SHP77 treated with DMSO at 0.1 percent for 48 hours (cell line): ENCODE measurements around the gene KLK7.

Source experiments
- DNase-seq: peaks from one replicate; lab custom pipeline; 2025; lab: John Stamatoyannopoulos, UW

The KLK7 gene

DNA sequence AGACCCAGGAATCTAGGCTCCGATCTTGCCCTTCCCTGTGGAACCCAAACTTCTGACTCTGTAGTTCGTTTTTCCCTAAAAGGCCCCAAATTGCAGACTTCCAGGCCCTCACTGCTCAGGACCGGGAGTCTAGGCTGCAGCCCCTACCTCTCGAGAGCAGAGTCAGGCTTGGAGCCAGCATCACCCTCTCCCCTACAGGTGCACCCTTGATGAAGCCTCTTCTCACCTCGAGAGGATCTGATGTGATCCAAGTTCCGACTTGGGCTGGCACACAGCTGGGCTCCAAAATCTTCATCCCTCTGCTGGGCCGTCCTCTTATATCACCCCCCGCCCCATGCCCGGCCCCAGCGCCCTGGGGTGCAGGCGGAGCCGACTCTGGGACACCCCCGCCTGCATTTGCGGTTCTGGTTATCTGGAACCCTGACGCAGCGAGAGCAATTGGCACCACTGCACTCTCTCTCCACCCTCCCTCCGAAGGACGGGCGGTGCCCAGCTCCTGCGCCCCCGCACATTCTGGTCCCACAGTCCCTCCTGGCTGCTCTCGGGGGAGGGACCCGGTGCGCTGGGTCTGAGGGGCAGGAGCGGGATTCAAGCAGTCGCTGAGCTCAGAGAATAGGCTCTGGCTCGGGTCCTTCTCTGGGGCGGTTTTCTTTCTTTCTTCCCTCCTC is at the start of gene KLK7:
Gene KLK7 (minus strand): TSS at position 293 of the 668 bp plus-strand sequence. CDS start 1,518 bp downstream, outside the sequence.
- DNase-seq, result no peak

DNA sequence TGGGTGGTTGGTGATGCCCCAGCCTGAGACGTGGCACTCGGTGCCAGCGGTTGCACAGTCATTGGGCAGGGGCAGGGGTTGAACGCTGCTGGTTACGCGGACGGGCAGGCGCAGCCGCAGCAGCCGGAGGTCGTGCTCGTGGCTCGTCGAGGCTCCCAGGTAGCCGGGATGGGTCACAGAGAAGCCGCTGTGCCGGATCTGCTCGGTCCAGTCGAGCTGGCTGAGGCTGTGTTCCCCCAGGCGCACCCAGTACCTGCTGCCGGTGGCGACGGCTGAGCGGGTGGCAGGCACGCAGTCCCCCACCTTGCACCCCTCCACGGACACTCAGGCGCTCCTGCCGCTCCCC is 48.1 kb upstream of the KLK7 start:
- DNase-seq, result no peak

GRCh38 chr19:51031220-51031879 is 47.6 kb upstream of the KLK7 start:
- no peak for DNase-seq

DNA sequence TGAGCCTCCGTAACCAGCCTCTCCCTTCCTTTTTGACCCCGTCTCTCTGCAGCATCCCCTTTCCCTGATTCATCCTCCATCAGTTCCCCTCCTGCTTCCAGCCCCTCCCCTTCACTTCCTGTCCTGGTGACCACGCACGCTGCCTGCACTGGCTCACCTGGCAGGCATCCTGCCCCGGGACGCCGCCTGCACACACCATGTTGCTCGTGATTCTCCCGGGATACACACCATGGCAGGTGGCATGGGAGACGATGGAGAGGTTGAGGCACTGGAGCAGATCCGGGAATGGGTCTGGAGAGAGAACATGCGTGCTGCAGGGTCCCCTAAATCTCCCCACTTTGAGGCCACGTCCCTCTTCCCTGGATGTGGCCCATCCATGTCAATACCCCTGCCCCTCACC is 46.9 kb upstream of the KLK7 start:
- no peak for DNase-seq

DNA sequence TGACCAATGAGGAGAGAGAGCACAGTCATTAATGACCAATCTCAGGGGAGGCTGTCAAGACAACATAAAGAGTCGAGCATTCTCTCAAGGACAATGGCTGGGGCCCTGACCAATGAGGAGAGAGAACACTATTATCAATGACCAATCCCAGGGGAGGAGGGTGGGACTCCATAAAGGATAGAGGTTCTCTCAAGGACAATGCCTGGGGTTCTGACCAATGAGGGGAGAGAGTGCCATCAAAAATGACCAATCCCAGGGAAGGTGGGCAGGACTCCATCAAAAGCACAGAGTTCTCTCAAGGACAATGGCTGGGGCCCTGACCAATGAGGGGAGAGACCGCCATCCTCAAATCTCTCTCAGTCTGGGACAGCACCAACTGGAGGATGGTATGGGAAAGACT is 46.0 kb upstream of the KLK7 start:
- DNase-seq, result no peak

- DNase-seq, result no peak
Observed at GRCh38 chr19:51027873-51028272, 44.2 kb upstream of the KLK7 start.

DNA sequence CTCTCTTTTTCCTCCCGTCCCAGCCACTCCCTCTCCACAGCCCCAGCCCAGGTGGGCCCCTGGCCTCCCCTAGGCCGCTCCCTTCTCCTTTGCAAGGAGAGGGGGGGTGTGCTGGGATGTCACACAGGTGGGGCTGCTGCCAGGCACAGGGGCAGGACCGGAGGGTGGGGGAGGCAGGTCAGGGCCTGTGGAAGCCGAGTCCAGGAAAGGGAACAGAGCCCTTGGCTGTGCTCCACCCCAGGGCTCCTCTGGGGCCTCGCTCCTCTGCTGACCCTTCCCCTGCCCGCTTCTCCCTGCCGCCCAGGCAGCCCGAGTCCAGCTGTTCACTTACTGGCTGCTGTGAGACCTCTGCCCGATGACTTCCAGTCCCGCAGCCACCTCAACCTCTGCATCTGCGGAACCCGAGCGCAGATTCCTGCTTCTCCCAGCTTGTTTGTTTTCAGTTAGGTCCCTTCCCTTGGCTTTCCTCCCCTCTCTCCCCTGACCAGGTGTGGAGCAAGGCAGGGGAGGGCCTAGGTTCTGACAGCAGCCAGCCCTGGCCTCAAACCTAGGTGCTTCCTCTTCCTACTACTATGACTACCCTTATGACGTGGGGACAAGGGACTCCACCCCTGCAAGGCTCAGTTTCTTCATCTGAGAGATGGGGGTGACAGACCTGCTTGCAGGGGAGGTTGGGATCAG is 43.5 kb upstream of the KLK7 start:
- no peak for DNase-seq

- no peak for DNase-seq
Observed at GRCh38 chr19:51026554-51026831, 42.8 kb upstream of the KLK7 start, which contains the start of gene KLK11. KLK11 (minus strand) TSS chr19:51026616; CDS start chr19:51025631, 985 bp downstream.

- no peak for DNase-seq
Observed at GRCh38 chr19:51025809-51026553, 42.3 kb upstream of the KLK7 start.

- DNase-seq, result no peak
Observed at GRCh38 chr19:51025401-51025800, 41.7 kb upstream of the KLK7 start.

GRCh38 chr19:51024924-51025323 is 41.2 kb upstream of the KLK7 start:
- no peak for DNase-seq

GRCh38 chr19:51023946-51024345 is 40.2 kb upstream of the KLK7 start:
- no peak for DNase-seq

DNA sequence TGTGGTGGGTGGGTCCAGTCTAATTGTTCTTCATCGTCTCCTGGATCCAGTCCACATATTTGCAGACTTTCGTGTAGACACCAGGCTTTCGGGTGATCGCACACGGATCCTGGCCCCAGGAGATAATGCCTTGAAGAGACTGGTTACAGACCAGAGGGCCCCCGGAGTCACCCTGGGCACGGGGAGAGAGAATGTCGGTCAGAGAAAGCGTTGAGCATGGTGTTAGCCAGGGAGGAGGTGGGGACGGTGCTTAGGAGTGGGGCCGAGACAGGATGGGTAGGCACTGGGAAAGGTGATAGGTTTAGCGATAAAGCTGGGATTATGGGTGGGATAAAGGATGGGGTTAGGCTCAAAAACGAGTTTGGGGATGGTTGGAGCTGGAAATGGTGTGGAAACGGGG is 38.8 kb upstream of the KLK7 start:
- DNase-seq, result no peak

- DNase-seq, result peak; percentile 64
Observed at GRCh38 chr19:51020988-51021651, 37.4 kb upstream of the KLK7 start.

- DNase-seq, result no peak
Observed at GRCh38 chr19:51019544-51019925, 35.8 kb upstream of the KLK7 start, which contains the start of gene KLK10. KLK10 (minus strand) TSS chr19:51019709; CDS start chr19:51019130, 579 bp downstream.

DNA sequence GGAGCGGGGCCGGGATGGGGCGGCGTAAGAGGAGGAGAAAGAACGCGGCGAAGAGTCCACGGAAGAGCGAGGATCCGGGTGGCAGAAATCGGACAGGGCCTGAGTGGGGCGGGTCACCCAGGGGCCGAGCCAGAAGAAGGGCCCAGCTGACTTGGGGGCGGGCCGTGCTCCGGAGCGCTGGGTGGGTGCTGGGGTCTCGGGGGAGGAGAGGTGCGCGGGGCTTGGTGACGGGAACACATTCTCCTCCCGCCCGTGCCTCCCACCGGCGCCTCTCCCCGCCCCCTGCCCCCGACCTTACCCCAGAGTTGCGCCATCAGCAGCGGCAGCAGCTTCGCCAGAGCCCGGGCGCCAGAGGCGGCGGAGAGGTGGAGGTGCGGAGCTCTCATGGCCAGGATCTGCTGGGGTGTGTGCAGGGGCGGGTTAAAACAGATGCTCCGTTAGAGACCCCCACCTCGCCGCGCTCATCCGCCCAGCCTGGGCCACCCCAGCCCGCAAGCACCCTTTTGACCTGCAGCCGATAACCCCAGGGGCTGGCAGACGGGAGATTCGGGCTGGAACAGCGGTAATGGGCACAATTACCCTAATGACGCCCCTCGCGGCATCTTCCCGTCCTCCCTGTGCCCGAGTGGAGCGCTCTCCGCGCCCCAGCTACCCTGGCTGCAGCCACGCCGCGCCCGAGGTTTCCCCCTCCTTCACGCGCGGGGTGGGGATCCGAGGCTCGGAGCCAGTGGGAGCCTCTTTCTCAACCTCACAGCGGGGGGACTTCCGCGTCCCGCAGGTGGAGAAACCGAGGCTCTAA is 35.2 kb upstream of the KLK7 start:
- no peak for DNase-seq

DNA sequence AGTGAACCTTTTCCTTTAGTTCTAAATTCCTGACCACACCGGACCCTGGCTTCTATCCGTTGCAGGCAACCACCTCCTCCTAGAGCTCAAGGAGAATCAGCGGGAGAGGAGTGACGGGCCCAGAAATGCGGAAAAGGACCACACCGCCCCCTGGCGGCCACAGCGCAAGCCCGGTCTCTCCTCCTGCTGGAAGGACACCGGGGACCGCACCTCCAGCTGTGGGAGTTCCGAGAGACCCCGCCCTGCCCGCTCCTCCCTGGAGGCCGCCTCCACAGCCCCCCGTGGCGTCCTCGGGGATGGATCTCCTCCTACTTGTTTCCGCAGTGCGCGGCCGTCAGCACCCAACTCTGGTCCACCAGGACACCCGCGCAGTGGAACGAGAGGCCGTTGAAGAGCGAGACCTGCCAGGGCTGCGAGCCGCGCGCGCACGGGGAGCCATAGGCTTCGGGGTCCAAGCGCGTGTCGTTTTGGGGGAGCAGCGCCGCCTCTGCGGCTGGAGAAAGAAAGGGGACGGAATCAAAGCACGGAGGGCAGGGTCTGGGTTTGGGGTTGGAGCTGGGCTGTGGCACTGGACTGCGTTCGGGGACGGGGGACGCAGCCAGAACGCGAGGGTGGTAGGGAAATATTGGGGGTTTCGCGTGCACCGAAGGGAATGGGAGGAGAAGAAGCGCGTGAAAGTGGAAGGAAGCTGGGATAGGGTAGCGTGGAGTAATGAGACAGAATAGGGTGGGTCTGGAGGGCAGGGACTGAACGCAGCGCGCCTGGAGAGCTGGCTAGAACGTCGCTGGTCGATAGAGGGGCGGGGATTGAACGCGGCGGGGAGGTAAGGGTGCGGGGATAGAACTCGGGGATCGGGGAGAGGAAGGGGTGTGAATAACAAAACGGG is 33.3 kb upstream of the KLK7 start:
- DNase-seq, result no peak

GRCh38 chr19:51015691-51016267 is 32.1 kb upstream of the KLK7 start:
- DNase-seq, result no peak

- no peak for DNase-seq
Observed at GRCh38 chr19:51014242-51014641, 30.5 kb upstream of the KLK7 start.

DNA sequence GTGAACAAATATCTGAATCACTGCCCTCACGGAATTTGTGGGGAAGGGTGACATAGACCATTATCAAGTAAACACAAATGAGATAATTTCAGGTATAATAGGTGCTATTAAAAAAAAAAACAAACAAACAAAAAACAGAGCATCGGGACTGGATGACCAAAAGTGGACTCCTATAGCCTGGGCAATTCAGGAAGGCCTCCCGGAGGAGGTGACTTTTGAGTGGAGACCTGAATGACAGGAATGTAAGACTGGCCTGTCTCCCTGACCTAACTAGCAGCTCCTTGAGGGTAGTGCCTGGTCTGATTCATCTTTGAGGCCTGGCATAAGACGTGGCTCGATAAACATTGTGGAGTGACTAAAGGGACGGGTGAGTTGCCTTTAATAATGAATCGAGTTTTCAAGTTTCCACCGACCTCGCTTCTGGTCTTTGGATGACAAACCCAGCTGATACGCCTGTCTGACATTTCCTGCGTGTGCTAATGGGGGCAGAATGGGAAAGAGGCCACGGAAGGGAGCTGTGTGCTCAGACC is 29.0 kb upstream of the KLK7 start:
- DNase-seq, result no peak
